Spleen (tissue), 11 donors: ENCODE measurements around the gene GUCY1A2. TPM values are rescaled to one million over a fixed set of nuclear protein-coding genes. Genes with fewer than 3 reads are reported as not detected.

Experiments used
- DNase-seq: peaks from one replicate; pipeline ENCODE4 v3.0.0-alpha.2; 2020
- H3K27ac ChIP-seq, 8 donors: fragments of 200-600 bp; sonication (generic) in 7 of 8; 1 replicate in 4 of 8; 2 replicates in 4 of 8; pipeline versions ENCODE4 v1.5.0 to v1.8.0; 2016 to 2021; ENCODE audit warnings: inconsistent platforms in 4 of 8, mild to moderate bottlenecking in 4 of 8, moderate library complexity in 1 of 8
- H3K27me3 ChIP-seq, 7 donors: fragments of 200-600 bp; sonication (generic) in 6 of 7; replicated peaks in 1 of 7; 1 replicate in 4 of 7; 2 replicates in 3 of 7; pipeline versions ENCODE4 v1.5.0 to v1.8.0; 2016 to 2021; ENCODE audit warnings: inconsistent platforms in 3 of 7, mild to moderate bottlenecking in 1 of 7
- H3K36me3 ChIP-seq, 6 donors: fragments of 200-600 bp; sonication (generic) in 5 of 6; 1 replicate in 4 of 6; 2 replicates in 2 of 6; pipeline versions ENCODE4 v1.5.0 to v1.8.0; 2016 to 2021; ENCODE audit warnings: inconsistent platforms in 2 of 6
- H3K4me1 ChIP-seq, 6 donors: fragments of 200-600 bp; sonication (generic) in 5 of 6; 1 replicate in 3 of 6; 2 replicates in 3 of 6; pipeline versions ENCODE4 v1.5.0 to v1.8.0; 2016 to 2021; ENCODE audit warnings: inconsistent platforms in 3 of 6
- H3K4me3 ChIP-seq, 8 donors: fragments of 200-600 bp; sonication (generic) in 7 of 8; 1 replicate in 4 of 8; 2 replicates in 4 of 8; pipeline versions ENCODE4 v1.5.0 to v1.8.0; 2016 to 2021; ENCODE audit warnings: inconsistent platforms in 4 of 8, mild to moderate bottlenecking in 4 of 8, moderate library complexity in 2 of 8
- H3K9me3 ChIP-seq, 8 donors: fragments of 200-600 bp; sonication (generic) in 7 of 8; 1 replicate in 4 of 8; 2 replicates in 4 of 8; pipeline versions ENCODE4 v1.5.0 to v1.8.0; 2016 to 2021; ENCODE audit warnings: inconsistent platforms in 4 of 8
- CTCF ChIP-seq, 11 experiments: fragments of 200-600 bp in 7 of 11; fragments of 450-650 bp in 4 of 11; sonication (generic) in 4 of 11; IDR thresholded peaks in 8 of 11; conservative IDR thresholded peaks in 3 of 11; 1 replicate in 7 of 11; 2 replicates in 4 of 11; pipeline versions ENCODE4 v1.4.0 to v1.8.0; 2016 to 2021; ENCODE audit warnings: antibody characterized with exemption in 11 of 11, inconsistent platforms in 4 of 11, mild to moderate bottlenecking in 1 of 11
- POLR2A ChIP-seq, 3 donors: fragments of 450-650 bp; IDR thresholded peaks; one replicate each; pipeline ENCODE4 v1.5.1; 2017; ENCODE audit warnings: antibody characterized with exemption in 3 of 3, mild to moderate bottlenecking in 1 of 3
- POLR2AphosphoS5 ChIP-seq, 3 donors: sonication (generic); formaldehyde crosslinking; IDR thresholded peaks; one replicate each; pipeline ENCODE4 v1.5.1; 2017; ENCODE audit warnings: antibody characterized with exemption in 3 of 3
- WGBS, 5 donors: extraction: QIAGEN DNeasy Blood & Tissue Kit in 3 of 5; methylation state at CpG; one replicate each; pipeline versions ENCODE4 v1.1.5 to v1.1.7; 2013 to 2018; 5-methylcytosine and 5-hydroxymethylcytosine counted together
- intact Hi-C: fragments of 100-400 bp; cut with DNase I; formaldehyde crosslinking; loops from one replicate; pipeline ENCODE4 v1.15.0; 2023; ENCODE audit warnings: low total_unique reads
- polyA plus RNA-seq, 3 donors: library from polyadenylated mRNA; stranded (reverse); fragments of 200-250 nt; gene quantifications; one replicate each; pipeline ENCODE4 v1.2.1, GENCODE V29; 2013
- total RNA-seq, 7 donors: library from RNA; depleted of rRNA in 3 of 7; stranded (reverse); fragments of >200 nt in 3 of 7; fragmentation: NEBNext Ultra II Directional in 4 of 7; extraction: Animal tissue kit (Norgen Biotek cat#: 25700) in 4 of 7; gene quantifications; one replicate each; pipeline versions ENCODE4 v1.1.0 to v1.2.1, GENCODE V29; 2016 to 2021
- donor health status: healthy with polysubstance abuse.
- donor health status: DM: no; HTN: no; CAD: no; lungs with moderate emphysema.
- donor health status: DM: no; HTN: no; CAD: no.
- donor health status: Bipolar disorder and iron deficiency.
- donor health status: healthy.
- donor health status: DM: no; HTN: no; CAD: no.
- donor health status: DM: yes; HTN: yes; CAD: no.

The GUCY1A2 gene
- total and polyA plus RNA-seq, 10 donors, result 0.32 to 64.0 (median 17.6) TPM

GRCh38 chr11:107017433-107018218 is 650 bp downstream of the GUCY1A2 start:
- WGBS, 5 donors, result 0 to 11% (median 2%) methylated on average over 10 to 85 of the region's 85 CpGs
- Histone ChIP-seq H3K4me1 (peaks cover 0 to 25% (median 12%) of the 10 kb centered on the region in 6 donors), H3K4me3 (peak overlapping the region; percentile 13 to 67 (median 36)), H3K27ac (peak overlapping the region in 7 of 8 donors; percentile 51 to 75 (median 61)), H3K36me3 (no peaks in the 10 kb centered on the region), H3K9me3 (no peaks in the 10 kb centered on the region), H3K27me3 (peaks cover 0 to 55% (median 25%) of the 10 kb centered on the region in 7 donors)
- intact Hi-C loops, result no loop called here
- DNase-seq, result peak; percentile 78
- no peak for TF ChIP-seq POLR2A (IDR thresholded peaks at IDR 0.05)
- peak in 7 of 11 experiments; percentile 4 to 62 (median 41) for TF ChIP-seq CTCF (IDR thresholded peaks at IDR 0.05 in 8 of 11, conservative IDR thresholded peaks at IDR 0.05 in 3 of 11)
- TF ChIP-seq POLR2AphosphoS5 (IDR thresholded peaks at IDR 0.05), result peak in 2 of 3 donors; percentile 19 to 42

GRCh38 chr11:107017104-107017432 is 1.2 kb downstream of the GUCY1A2 start:
- no peak for TF ChIP-seq CTCF (IDR thresholded peaks at IDR 0.05 in 8 of 11, conservative IDR thresholded peaks at IDR 0.05 in 3 of 11)
- TF ChIP-seq POLR2AphosphoS5 (IDR thresholded peaks at IDR 0.05), result no peak
- TF ChIP-seq POLR2A (IDR thresholded peaks at IDR 0.05), result no peak
- no peaks in the 10 kb centered on the region for H3K36me3 ChIP-seq
- H3K4me1 ChIP-seq, result peaks cover 0 to 25% (median 12%) of the 10 kb centered on the region in 6 donors
- H3K9me3 ChIP-seq, result no peaks in the 10 kb centered on the region
- intact Hi-C loops, result no loop called here
- peak overlapping the region in 7 of 8 donors; percentile 51 to 75 (median 61) for H3K27ac ChIP-seq
- DNase-seq, result no peak
- peak overlapping the region; percentile 13 to 67 (median 36) for H3K4me3 ChIP-seq
- WGBS, 5 donors, result 45 to 56% (median 49%) methylated on average over 3 of the region's 3 CpGs
- peaks cover 0 to 55% (median 25%) of the 10 kb centered on the region in 7 donors for H3K27me3 ChIP-seq

- Histone ChIP-seq H3K27ac (no peak overlapping the region), H3K9me3 (peaks cover 0 to 7% (median 0%) of the 10 kb centered on the region in 8 donors), H3K4me3 (peak overlapping the region in 1 of 8 donors; percentile 6), H3K4me1 (peaks cover 0 to 25% (median 12%) of the 10 kb centered on the region in 6 donors), H3K27me3 (peaks cover 0 to 47% (median 25%) of the 10 kb centered on the region in 7 donors), H3K36me3 (no peaks in the 10 kb centered on the region)
- intact Hi-C loops, result no loop called here
- 67 to 88% (median 85%) methylated on average over 1 of the region's 1 CpG for WGBS, 5 donors
- TF ChIP-seq POLR2A (IDR thresholded peaks at IDR 0.05) (no peak), CTCF (IDR thresholded peaks at IDR 0.05 in 8 of 11, conservative IDR thresholded peaks at IDR 0.05 in 3 of 11) (no peak)
- no peak for DNase-seq
Observed at GRCh38 chr11:107014871-107015270, 3.4 kb downstream of the GUCY1A2 start.

- no peak for DNase-seq
- intact Hi-C loops, result no loop called here
- WGBS, 5 donors, result 58 to 84% (median 77%) methylated on average over 2 of the region's 2 CpGs
Observed at GRCh38 chr11:107011977-107012376, 6.3 kb downstream of the GUCY1A2 start.

More at GRCh38 chr11:107011977-107012376, 6.3 kb downstream of the GUCY1A2 start:
- peaks cover 0 to 7% (median 0%) of the 10 kb centered on the region in 8 donors for H3K9me3 ChIP-seq
- peaks cover 0 to 5% (median 0%) of the 10 kb centered on the region in 6 donors for H3K4me1 ChIP-seq
- TF ChIP-seq CTCF (IDR thresholded peaks at IDR 0.05 in 8 of 11, conservative IDR thresholded peaks at IDR 0.05 in 3 of 11) (no peak), POLR2AphosphoS5 (IDR thresholded peaks at IDR 0.05) (no peak)
- peaks cover 0 to 19% (median 6%) of the 10 kb centered on the region in 7 donors for H3K27me3 ChIP-seq
- no peak overlapping the region for H3K4me3 ChIP-seq
- H3K27ac ChIP-seq, result no peak overlapping the region
- no peaks in the 10 kb centered on the region for H3K36me3 ChIP-seq
